Breast epithelium (tissue), 4 donors: Measurements from ENCODE around the gene NEURL1B. TPM values are rescaled to one million over a fixed set of nuclear protein-coding genes. Genes with fewer than 3 reads are reported as not detected.

Source experiments
- DNase-seq, 2 donors: peaks; one replicate each; pipeline ENCODE4 v3.0.0-alpha.2; 2019; ENCODE audit warnings: low spot score in 2 of 2
- H3K27ac ChIP-seq, 2 donors: fragments of 200-600 bp; sonication (generic) in 1 of 2; one replicate each; pipeline ENCODE4 v1.5.1; 2016 to 2019; ENCODE audit warnings: mild to moderate bottlenecking in 1 of 2
- H3K27me3 ChIP-seq, 2 donors: fragments of 200-600 bp; sonication (generic) in 1 of 2; one replicate each; pipeline versions ENCODE4 v1.5.1 to v1.6.0; 2017 to 2019; ENCODE audit warnings: control low read depth in 1 of 2, mild to moderate bottlenecking in 1 of 2
- H3K36me3 ChIP-seq: fragments of 200-600 bp; one replicate; pipeline ENCODE4 v1.5.1; 2019
- H3K4me1 ChIP-seq, 2 donors: fragments of 200-600 bp; sonication (generic); one replicate each; pipeline ENCODE4 v1.5.1; 2016 to 2019; ENCODE audit warnings: control low read depth in 1 of 2
- H3K4me3 ChIP-seq, 3 donors: fragments of 200-600 bp; sonication (generic); 1 replicate in 2 of 3; 2 replicates in 1 of 3; pipeline ENCODE4 v1.5.1; 2016 to 2019; ENCODE audit warnings: mild to moderate bottlenecking in 3 of 3, moderate library complexity in 2 of 3
- H3K9me3 ChIP-seq, 2 donors: fragments of 200-600 bp; sonication (generic) in 1 of 2; one replicate each; pipeline ENCODE4 v1.5.1; 2016 to 2019; ENCODE audit warnings: control low read depth in 1 of 2
- CTCF ChIP-seq, 3 donors: fragments of 450-650 bp; IDR thresholded peaks; one replicate each; pipeline ENCODE4 v1.5.1; 2016 to 2017; ENCODE audit warnings: antibody characterized with exemption in 3 of 3, mild to moderate bottlenecking in 3 of 3, moderate library complexity in 3 of 3
- POLR2A ChIP-seq: fragments of 450-650 bp; IDR thresholded peaks from one replicate; pipeline ENCODE4 v1.6.1; 2016; ENCODE audit warnings: antibody characterized with exemption, mild to moderate bottlenecking, moderate library complexity
- POLR2AphosphoS5 ChIP-seq, 3 donors: sonication (generic); formaldehyde crosslinking; IDR thresholded peaks; one replicate each; pipeline ENCODE4 v1.6.1; 2017; ENCODE audit warnings: antibody characterized with exemption in 3 of 3
- intact Hi-C: fragments of 100-400 bp; cut with DNase I; formaldehyde crosslinking; loops from one replicate; pipeline ENCODE4 v1.15.1; 2023; ENCODE audit warnings: low total_unique reads
- total RNA-seq, 3 donors: library from RNA; depleted of rRNA; stranded (reverse); fragments of >200 nt; gene quantifications; one replicate each; pipeline ENCODE4 v1.1.0, GENCODE V29; 2016

Gene NEURL1B
- total RNA-seq, 3 donors from 2014 or later, result 6.3 to 17.0 (median 9.9) TPM

DNA sequence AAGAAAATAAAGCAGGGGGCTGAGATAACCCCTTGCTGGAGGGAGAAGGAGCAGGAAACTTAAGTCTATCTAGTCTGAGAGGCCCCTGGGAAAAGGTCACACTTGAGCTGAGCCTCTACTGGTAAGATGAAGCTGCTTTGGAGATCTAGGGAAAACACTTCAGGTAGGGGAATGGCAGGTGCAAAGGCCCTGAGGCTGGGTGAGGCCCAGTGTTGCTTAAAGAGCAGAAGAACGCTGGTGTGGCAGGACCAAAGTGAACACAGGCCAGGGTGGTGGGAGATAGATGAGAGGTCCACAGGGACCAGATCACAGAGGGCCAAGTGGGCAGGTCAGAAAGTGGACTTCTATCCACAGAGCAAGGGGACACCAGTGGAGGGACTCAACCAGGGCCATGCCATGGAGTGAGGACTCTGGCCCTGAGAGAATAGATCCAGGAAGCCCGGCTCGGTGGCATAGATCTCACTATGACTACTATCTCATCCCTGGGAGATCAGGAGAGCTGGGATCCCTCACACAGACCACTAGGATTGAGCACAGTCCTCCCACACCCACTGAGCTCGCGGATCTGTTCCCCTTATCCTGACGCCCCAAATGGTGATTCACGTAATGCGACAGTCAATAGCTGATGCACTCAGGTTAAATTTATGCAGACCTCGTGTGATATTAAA is 17.6 kb upstream of the NEURL1B start:
- Histone ChIP-seq H3K9me3 (no peaks in the 10 kb centered on the region), H3K27ac (no peak overlapping the region), H3K36me3 (no peaks in the 10 kb centered on the region), H3K4me3 (no peak overlapping the region), H3K27me3 (no peaks in the 10 kb centered on the region), H3K4me1 (no peaks in the 10 kb centered on the region)
- peak in 1 of 2 donors; percentile 25 for DNase-seq
- intact Hi-C loops, result no loop called here
- TF ChIP-seq POLR2AphosphoS5 (IDR thresholded peaks at IDR 0.05) (no peak), CTCF (IDR thresholded peaks at IDR 0.05) (no peak), POLR2A (no peak)

GRCh38 chr5:172624083-172624995 is 16.7 kb upstream of the NEURL1B start:
- no peak overlapping the region for H3K27ac ChIP-seq

GRCh38 chr5:172624996-172625964 is 15.8 kb upstream of the NEURL1B start:
- Histone ChIP-seq H3K4me3 (no peak overlapping the region), H3K36me3 (no peaks in the 10 kb centered on the region), H3K4me1 (no peaks in the 10 kb centered on the region), H3K9me3 (no peaks in the 10 kb centered on the region), H3K27me3 (no peaks in the 10 kb centered on the region), H3K27ac (no peak overlapping the region)
- intact Hi-C loops, result no loop called here
- TF ChIP-seq POLR2AphosphoS5 (IDR thresholded peaks at IDR 0.05) (no peak), CTCF (IDR thresholded peaks at IDR 0.05) (no peak), POLR2A (no peak)
- DNase-seq, result peak in 1 of 2 donors; percentile 40

More at GRCh38 chr5:172624083-172624995, 16.7 kb upstream of the NEURL1B start:
- Histone ChIP-seq H3K4me1 (no peaks in the 10 kb centered on the region), H3K4me3 (no peak overlapping the region), H3K36me3 (no peaks in the 10 kb centered on the region), H3K27me3 (no peaks in the 10 kb centered on the region), H3K9me3 (no peaks in the 10 kb centered on the region)
- TF ChIP-seq CTCF (IDR thresholded peaks at IDR 0.05), result no peak
- TF ChIP-seq POLR2AphosphoS5 (IDR thresholded peaks at IDR 0.05), result no peak
- TF ChIP-seq POLR2A, result no peak
- intact Hi-C loops, result no loop called here
- peak in 1 of 2 donors; percentile 34 for DNase-seq

- TF ChIP-seq POLR2AphosphoS5 (IDR thresholded peaks at IDR 0.05) (no peak), POLR2A (no peak), CTCF (IDR thresholded peaks at IDR 0.05) (no peak)
- Histone ChIP-seq H3K4me1 (no peaks in the 10 kb centered on the region), H3K27me3 (no peaks in the 10 kb centered on the region), H3K4me3 (no peak overlapping the region), H3K27ac (no peak overlapping the region), H3K36me3 (no peaks in the 10 kb centered on the region), H3K9me3 (no peaks in the 10 kb centered on the region)
- intact Hi-C loops, result no loop called here
- DNase-seq, result no peak
Measured at GRCh38 chr5:172626031-172626581, 15.0 kb upstream of the NEURL1B start.
